A549 treated with RU486 at 1 μM for 4 hours (cell line): ENCODE data around the gene ZNF35. TPM values are rescaled to one million over a fixed set of nuclear protein-coding genes. Genes with fewer than 3 reads are reported as not detected.

Experiments used
- total RNA-seq: library from RNA; stranded (reverse); fragments of 200-300 nt; extraction: Qiagen RNA extraction; gene quantifications from 5 replicates; pipeline ENCODE4 v1.2.3, GENCODE V29; 2022; ENCODE audit warnings: low read depth

The ZNF35 gene
- 4.7 to 7.3 TPM (median 5.4 TPM) in 5 replicates for total RNA-seq

DNA sequence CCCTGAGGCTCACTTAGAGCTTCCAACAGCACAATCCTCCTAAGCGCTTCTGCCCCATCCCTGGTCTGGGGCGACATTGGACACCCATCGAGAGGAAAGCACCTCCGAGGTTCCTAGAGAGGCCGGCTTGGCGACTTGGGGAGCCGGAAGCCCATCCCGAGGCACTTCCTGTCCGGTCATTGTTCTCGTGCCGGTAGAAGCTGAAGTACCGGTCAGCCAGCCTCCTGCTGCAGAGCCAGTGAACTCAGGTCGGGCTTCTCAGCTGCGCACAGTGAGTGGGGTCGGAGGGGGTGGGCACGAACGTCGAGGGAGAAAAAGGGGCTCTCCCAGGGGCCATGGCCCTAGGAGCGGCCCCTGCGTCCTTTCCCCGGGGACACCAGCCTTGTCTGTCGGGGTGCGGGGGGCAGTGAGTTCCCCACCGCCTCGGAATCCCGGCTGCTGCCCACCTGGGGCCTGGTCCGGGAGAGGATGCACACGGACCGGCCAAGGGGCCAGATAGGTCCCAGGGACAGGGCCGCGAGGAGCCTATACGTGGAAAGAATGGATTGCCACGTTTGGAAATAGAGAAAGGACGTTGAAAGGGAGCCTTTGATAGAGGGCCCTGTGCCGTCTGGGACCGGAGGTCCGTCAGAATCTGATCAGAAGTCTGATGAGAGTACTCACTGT lies at the start of gene ZNF35:
Gene ZNF35, plus strand, starts transcription at position 169 of the 666 bp plus-strand sequence. CDS start 2,336 bp downstream, outside the sequence.

DNA sequence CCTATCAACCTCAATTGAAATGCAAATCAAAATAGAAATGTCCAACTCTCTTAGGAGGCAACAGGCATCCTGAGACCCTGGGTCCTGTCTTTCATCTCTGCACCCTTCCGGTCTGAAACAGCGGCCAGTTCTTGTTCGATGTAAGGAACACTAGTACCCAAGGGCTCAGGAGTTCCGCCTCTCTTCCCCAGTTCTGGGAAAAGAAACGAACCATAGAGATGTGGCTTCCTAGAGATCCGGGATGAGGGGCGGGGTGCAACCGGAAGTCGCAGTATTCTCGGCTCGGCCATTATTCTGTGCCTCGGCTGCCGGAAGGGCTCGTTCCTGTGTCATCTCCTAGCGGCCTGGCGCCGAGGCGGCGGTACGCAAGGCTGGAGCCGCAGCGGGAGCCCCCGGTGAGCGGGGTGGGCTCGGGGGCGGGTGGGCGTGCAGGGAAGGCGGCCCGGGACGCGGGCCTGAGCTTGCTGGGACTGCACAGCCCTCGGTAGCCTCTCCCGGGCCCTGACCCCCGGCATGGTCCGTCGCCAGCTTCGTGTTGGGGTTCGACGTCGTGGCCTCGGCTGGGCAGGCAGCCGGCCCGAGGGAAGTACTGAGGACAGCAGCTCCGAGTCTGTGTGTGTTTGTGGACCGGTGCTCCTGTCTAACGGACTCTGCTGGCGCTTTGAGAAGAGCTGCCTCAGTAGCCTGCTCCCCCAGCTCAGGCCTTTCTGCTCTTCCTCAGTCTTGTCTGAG lies 23.6 kb upstream of the ZNF35 start, which contains the start of gene ZNF197:
Gene ZNF197, plus strand, starts transcription at position 288 of the 732 bp plus-strand sequence. CDS start 4,119 bp downstream, outside the sequence.

Other genes with a start within 250 kb of the ZNF35 start
- gene ZNF445, start 171.1 kb upstream of the ZNF35 start, total RNA-seq, result 1.8 to 2.7 TPM (median 2.4 TPM) in 5 replicates
- not detected in 5 replicates for gene ZKSCAN7, start 93.5 kb upstream of the ZNF35 start, total RNA-seq
- gene ZNF660, start 63.8 kb upstream of the ZNF35 start, total RNA-seq, result not detected in 5 replicates
- gene ZNF197, start 23.7 kb upstream of the ZNF35 start, total RNA-seq, result 0.90 to 2.1 TPM (median 1.9 TPM) in 5 replicates
- 1.3 to 2.2 TPM (median 1.4 TPM) in 5 replicates for gene ZNF502, start 63.9 kb downstream of the ZNF35 start, total RNA-seq
- not detected in 5 replicates for gene ZNF501, start 80.9 kb downstream of the ZNF35 start, total RNA-seq
- gene KIAA1143, start 112.9 kb downstream of the ZNF35 start, total RNA-seq, result 12.9 to 19.6 TPM (median 14.7 TPM) in 5 replicates
- 8.0 to 12.3 TPM (median 9.3 TPM) in 5 replicates for gene KIF15, start 113.1 kb downstream of the ZNF35 start, total RNA-seq
- 6.5 to 11.1 TPM (median 10.6 TPM) in 5 replicates for gene TMEM42, start 213.2 kb downstream of the ZNF35 start, total RNA-seq
- gene TGM4, start 225.9 kb downstream of the ZNF35 start, total RNA-seq, result 0.10 to 0.17 TPM in 2 of 5 replicates, not detected in the others